Activated naive CD8-positive, alpha-beta T cell treated with anti-CD3 and anti-CD28 coated beads, Interleukin-2, amount 50 U/mL, for 16 hours (primary cell): ENCODE measurements around the gene TRAF3IP1.

Experiments
- DNase-seq: peaks from one replicate; pipeline ENCODE4 v3.0.0-alpha.2; 2020; ENCODE audit warnings: low read depth, low spot score

Gene TRAF3IP1

GRCh38 chr2:238446371-238446770 lies 126.1 kb downstream of the TRAF3IP1 start:
- DNase-seq: no peak

GRCh38 chr2:238448031-238448955 lies 128.0 kb downstream of the TRAF3IP1 start:
- DNase-seq: no peak

- DNase-seq: no peak
These were observed 128.9 kb downstream of the TRAF3IP1 start for GRCh38 chr2:238449241-238449640.

GRCh38 chr2:238449909-238450417 lies 129.6 kb downstream of the TRAF3IP1 start:
- DNase-seq: no peak

GRCh38 chr2:238450440-238450861 lies 130.1 kb downstream of the TRAF3IP1 start:
- no peak for DNase-seq
